H1 (cell line): ENCODE results near the gene CDH15. TPM values are rescaled to one million over a fixed set of nuclear protein-coding genes. Genes with fewer than 3 reads are reported as not detected.

Experiments
- GTF2F1 ChIP-seq: IDR thresholded peaks from 2 replicates; pipeline ENCODE4 v1.6.1; 2012; ENCODE audit warnings: low read depth, low read length, improper control_type of control experiment, borderline replicate concordance
- polyA plus RNA-seq, 7 experiments: library from polyadenylated mRNA; depleted of rRNA in 3 of 7; stranded (reverse) in 5 of 7; unstranded in 2 of 7; fragments of >200 nt in 5 of 7; fragments of 200-250 nt in 2 of 7; gene quantifications; 1 replicate in 5 of 7; 2 replicates in 1 of 7; 4 replicates in 1 of 7; pipeline versions ENCODE4 v1.2.1 to v1.2.3, GENCODE V29; 2011 to 2013; ENCODE audit warnings: missing spikeins in 2 of 7, mixed read lengths in 2 of 7
- total RNA-seq: library from RNA; stranded (reverse); fragmentation: NEBNext Ultra II Directional; extraction: Animal tissue kit (Norgen Biotek cat#: 25700); gene quantifications from 2 replicates; pipeline ENCODE4 v1.2.1, GENCODE V29; 2021

Gene CDH15
- total and polyA plus RNA-seq, 2 of the 8 experiments (the other 6 are each of a cell fraction or from before 2014, with no cell fraction given): 0.50 to 0.82 TPM

GRCh38 chr16:89152831-89153700, 18.5 kb upstream of the CDH15 start (continued):
- no peak for TF ChIP-seq GTF2F1
